ENCODE results near the gene C11orf91.

GRCh38 chr11:33682446-33682845 lies 18.2 kb downstream of the C11orf91 start:
- TF ChIP-seq, protein P1, sequence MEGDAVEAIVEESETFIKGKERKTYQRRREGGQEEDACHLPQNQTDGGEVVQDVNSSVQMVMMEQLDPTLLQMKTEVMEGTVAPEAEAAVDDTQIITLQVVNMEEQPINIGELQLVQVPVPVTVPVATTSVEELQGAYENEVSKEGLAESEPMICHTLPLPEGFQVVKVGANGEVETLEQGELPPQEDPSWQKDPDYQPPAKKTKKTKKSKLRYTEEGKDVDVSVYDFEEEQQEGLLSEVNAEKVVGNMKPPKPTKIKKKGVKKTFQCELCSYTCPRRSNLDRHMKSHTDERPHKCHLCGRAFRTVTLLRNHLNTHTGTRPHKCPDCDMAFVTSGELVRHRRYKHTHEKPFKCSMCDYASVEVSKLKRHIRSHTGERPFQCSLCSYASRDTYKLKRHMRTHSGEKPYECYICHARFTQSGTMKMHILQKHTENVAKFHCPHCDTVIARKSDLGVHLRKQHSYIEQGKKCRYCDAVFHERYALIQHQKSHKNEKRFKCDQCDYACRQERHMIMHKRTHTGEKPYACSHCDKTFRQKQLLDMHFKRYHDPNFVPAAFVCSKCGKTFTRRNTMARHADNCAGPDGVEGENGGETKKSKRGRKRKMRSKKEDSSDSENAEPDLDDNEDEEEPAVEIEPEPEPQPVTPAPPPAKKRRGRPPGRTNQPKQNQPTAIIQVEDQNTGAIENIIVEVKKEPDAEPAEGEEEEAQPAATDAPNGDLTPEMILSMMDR (IDR thresholded peaks at IDR 0.05), result no peak
- TF ChIP-seq POLR2A (IDR thresholded peaks at IDR 0.05) (no peak), POLR2AphosphoS5 (IDR thresholded peaks at IDR 0.05; ENCODE audit: insufficient read depth in 1 of 2, low read depth in 1 of 2) (no peak)

Data from vagina (tissue), 2 donors.